Kidney (tissue), 14 donors: ENCODE data around the gene CHMP1B. TPM values are rescaled to one million over a fixed set of nuclear protein-coding genes. Genes with fewer than 3 reads are reported as not detected.

Experiments used
- DNase-seq, 5 donors: peaks; one replicate each; pipeline ENCODE4 v3.0.0-alpha.2; 2013 to 2020
- FAIRE-seq: peaks from 2 replicates; lab custom pipeline; 2012; peaks lifted over from hg19 to GRCh38; lab: Jason Lieb, UNC
- H3K27ac ChIP-seq, 2 donors: one replicate each; pipeline ENCODE4 v1.7.0; 2013; ENCODE audit warnings: low read depth in 2 of 2, low read length in 2 of 2, inconsistent platforms in 1 of 2
- H3K27me3 ChIP-seq: one replicate; pipeline ENCODE4 v1.7.1; 2013; ENCODE audit warnings: low read length, inconsistent platforms; ENCODE audit not compliant: control insufficient read depth, insufficient read depth
- H3K36me3 ChIP-seq, 3 donors: one replicate each; pipeline versions ENCODE4 v1.7.0 to v1.7.1; 2013; ENCODE audit warnings: low read length in 3 of 3, control low read depth in 1 of 3, inconsistent platforms in 1 of 3; ENCODE audit not compliant: insufficient read depth in 3 of 3, control insufficient read depth in 2 of 3
- H3K4me1 ChIP-seq, 3 donors: one replicate each; pipeline versions ENCODE4 v1.7.0 to v1.7.1; 2013; ENCODE audit warnings: low read length in 3 of 3, inconsistent platforms in 1 of 3, low read depth in 1 of 3; ENCODE audit not compliant: control insufficient read depth in 2 of 3, insufficient read depth in 2 of 3
- H3K4me3 ChIP-seq, 3 donors: one replicate each; pipeline versions ENCODE4 v1.7.0 to v1.8.1; 2013; ENCODE audit warnings: low read length in 3 of 3, control low read depth in 1 of 3, inconsistent platforms in 1 of 3
- H3K9ac ChIP-seq, 3 donors: one replicate each; pipeline versions ENCODE4 v1.7.0 to v1.7.1; 2013; ENCODE audit warnings: low read length in 3 of 3, control low read depth in 1 of 3, inconsistent platforms in 1 of 3
- H3K9me3 ChIP-seq, 3 donors: one replicate each; pipeline versions ENCODE4 v1.7.0 to v1.7.1; 2013; ENCODE audit warnings: low read length in 3 of 3, control low read depth in 1 of 3, inconsistent platforms in 1 of 3; ENCODE audit not compliant: control insufficient read depth in 2 of 3, insufficient read depth in 1 of 3
- intact Hi-C: fragments of 100-400 bp; cut with DNase I; formaldehyde crosslinking; loops from one replicate; pipeline ENCODE4 v1.11.1; 2022
- polyA plus RNA-seq: library from polyadenylated mRNA; stranded (reverse); fragments of 350-450 nt; fragmentation: Illumina TruSeq; extraction: RNeasy Lipid Tissue Mini Kit (QIAGEN cat#74804); gene quantifications from one replicate; pipeline ENCODE4 v1.2.3, GENCODE V29; 2014; ENCODE audit warnings: low read depth, low replicate concordance; ENCODE audit not compliant: insufficient read depth
- total RNA-seq: library from RNA; stranded (reverse); fragmentation: NEBNext Ultra II Directional; extraction: Animal tissue kit (Norgen Biotek cat#: 25700); gene quantifications from one replicate; pipeline ENCODE4 v1.2.1, GENCODE V29; 2021
- TF ChIP-seq, protein P1 (sequence below): IDR thresholded peaks from 3 replicates; pipeline ENCODE4 v1.5.1; 2012; ENCODE audit warnings: mild to moderate bottlenecking, moderate library complexity, borderline replicate concordance; ENCODE audit not compliant: insufficient read depth; ENCODE audit errors: extremely low read depth
- donor health status: control.
- donor health status: control.
- donor health status: control.
- donor health status: control.
- donor health status: control.
- donor health status: DM: yes; HTN: yes; CAD: no.
- donor health status: Normal renal cell carcinoma (clear cell type).

Gene CHMP1B
- total and polyA plus RNA-seq, 2 donors from 2014 or later, result 34.5 to 47.4 TPM

DNA sequence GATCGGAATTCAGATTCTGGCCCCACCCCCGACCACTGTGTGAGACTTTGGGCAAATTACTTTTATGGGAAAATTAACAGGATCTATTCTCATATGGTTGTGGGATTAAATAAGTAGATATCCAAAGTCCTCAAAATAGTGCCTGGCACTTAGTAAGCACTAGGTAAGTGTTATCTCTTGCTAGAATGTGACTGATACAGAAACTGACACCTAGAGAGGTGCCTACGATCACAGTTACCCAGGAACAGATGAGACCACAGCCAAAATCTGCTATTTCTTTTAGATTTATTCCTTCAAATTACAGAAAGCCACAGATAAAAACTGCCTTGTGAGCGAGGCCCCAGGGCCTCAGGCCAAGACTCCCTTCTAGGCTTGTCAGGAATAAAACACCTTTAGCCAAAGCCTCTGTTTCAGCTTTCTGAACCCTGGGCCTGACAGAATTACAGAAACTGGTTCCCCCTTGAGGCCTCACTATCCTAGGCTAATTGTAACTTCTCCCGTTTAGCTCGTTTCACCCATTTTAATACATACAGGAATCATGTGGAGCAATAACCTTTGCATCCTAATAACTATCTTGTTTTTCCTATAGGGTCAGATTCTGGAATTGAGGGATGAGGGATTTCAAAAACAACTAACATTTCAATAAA, 22.3 kb upstream of the CHMP1B start:
- Histone ChIP-seq H3K4me3 (no peak overlapping the region), H3K9ac (no peak overlapping the region), H3K36me3 (no peaks in the 10 kb centered on the region), H3K4me1 (no peaks in the 10 kb centered on the region), H3K27me3 (no peaks in the 10 kb centered on the region), H3K9me3 (no peaks in the 10 kb centered on the region), H3K27ac (no peak overlapping the region)
- TF ChIP-seq, protein P1, sequence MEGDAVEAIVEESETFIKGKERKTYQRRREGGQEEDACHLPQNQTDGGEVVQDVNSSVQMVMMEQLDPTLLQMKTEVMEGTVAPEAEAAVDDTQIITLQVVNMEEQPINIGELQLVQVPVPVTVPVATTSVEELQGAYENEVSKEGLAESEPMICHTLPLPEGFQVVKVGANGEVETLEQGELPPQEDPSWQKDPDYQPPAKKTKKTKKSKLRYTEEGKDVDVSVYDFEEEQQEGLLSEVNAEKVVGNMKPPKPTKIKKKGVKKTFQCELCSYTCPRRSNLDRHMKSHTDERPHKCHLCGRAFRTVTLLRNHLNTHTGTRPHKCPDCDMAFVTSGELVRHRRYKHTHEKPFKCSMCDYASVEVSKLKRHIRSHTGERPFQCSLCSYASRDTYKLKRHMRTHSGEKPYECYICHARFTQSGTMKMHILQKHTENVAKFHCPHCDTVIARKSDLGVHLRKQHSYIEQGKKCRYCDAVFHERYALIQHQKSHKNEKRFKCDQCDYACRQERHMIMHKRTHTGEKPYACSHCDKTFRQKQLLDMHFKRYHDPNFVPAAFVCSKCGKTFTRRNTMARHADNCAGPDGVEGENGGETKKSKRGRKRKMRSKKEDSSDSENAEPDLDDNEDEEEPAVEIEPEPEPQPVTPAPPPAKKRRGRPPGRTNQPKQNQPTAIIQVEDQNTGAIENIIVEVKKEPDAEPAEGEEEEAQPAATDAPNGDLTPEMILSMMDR, result no peak
- no peak for DNase-seq
- no peak for FAIRE-seq
- intact Hi-C loops, result no loop called here

DNA sequence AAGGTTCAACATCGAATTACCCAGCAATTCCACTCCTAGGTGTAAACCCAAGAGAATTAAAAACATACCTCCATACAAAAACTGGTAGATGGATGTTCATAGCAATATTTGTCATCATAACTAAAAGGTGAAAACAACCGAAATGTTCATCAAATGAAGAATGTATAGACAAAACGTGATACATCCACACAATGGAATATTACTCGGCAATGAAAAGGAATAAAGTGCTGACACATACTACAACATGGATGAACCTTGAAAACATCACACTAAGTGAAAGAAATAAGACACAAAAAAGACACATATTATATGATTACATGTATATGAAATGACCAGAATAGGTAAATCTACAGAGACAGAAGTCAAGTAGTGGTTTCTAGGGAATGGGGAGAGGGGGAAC, 20.6 kb upstream of the CHMP1B start:
- DNase-seq, result no peak
- TF ChIP-seq, protein P1, result no peak
- Histone ChIP-seq H3K4me3 (no peak overlapping the region), H3K9me3 (no peaks in the 10 kb centered on the region), H3K36me3 (no peaks in the 10 kb centered on the region), H3K27ac (no peak overlapping the region), H3K9ac (no peak overlapping the region), H3K27me3 (no peaks in the 10 kb centered on the region), H3K4me1 (no peaks in the 10 kb centered on the region)
- intact Hi-C loops, result no loop called here
- no peak for FAIRE-seq

DNA sequence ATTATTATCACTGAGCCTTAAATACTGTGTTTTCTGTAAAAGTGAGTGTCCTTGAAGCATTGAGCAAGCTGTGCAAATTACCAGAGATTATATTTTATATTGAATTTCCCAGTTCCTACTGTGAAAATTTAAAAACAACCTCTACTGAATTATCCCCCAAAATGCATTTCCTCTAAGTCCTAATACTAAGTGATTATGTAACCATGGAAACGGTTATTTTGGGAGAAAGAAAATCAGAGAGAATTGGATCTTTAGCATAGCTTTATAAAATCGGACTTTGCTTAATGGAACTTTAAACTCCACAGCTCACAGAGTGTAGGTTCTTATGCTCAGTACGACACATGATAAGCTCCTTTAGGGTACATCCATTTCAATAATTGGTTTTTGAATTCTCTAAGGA, 19.3 kb upstream of the CHMP1B start:
- DNase-seq (no peak), FAIRE-seq (no peak)
- H3K9ac ChIP-seq, result no peak overlapping the region
- no peaks in the 10 kb centered on the region for H3K9me3 ChIP-seq
- TF ChIP-seq, protein P1, result no peak
- intact Hi-C loops, result no loop called here
- no peak overlapping the region for H3K4me3 ChIP-seq
- H3K27ac ChIP-seq, result no peak overlapping the region
- H3K27me3 ChIP-seq, result no peaks in the 10 kb centered on the region
- H3K36me3 ChIP-seq, result no peaks in the 10 kb centered on the region
- no peaks in the 10 kb centered on the region for H3K4me1 ChIP-seq

DNA sequence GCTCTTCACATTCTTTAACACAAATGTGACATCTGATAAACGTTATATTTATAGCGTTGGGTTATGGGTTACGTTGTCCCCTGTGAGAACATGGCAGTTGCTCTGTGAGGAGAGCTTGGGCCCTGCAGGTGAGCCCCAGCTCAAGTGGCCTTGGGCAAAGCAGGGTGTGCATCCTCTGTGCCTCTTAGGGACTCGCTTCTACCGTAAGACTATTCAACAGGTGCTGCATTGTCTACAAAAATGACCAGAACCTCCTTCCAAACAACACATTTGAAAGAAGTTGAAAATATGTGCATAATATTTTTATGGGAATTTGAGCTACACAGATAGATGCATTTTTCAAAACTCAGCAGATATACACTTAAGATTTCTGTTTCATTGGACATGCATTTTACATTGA, 16.4 kb upstream of the CHMP1B start:
- Histone ChIP-seq H3K4me1 (no peaks in the 10 kb centered on the region), H3K27ac (no peak overlapping the region), H3K27me3 (no peaks in the 10 kb centered on the region), H3K36me3 (no peaks in the 10 kb centered on the region), H3K4me3 (no peak overlapping the region), H3K9me3 (no peaks in the 10 kb centered on the region), H3K9ac (no peak overlapping the region)
- no peak for FAIRE-seq
- intact Hi-C loops, result no loop called here
- TF ChIP-seq, protein P1, result no peak
- no peak for DNase-seq
